Stimulated activated CD8-positive, alpha-beta memory T cell treated with anti-CD3 and anti-CD28 coated beads, Interleukin-15, amount 100 ng/mL, for 48 hours (primary cell): ENCODE results near the gene HS6ST1.
A peak's percentile ranks its signal among the peaks of the same experiment; 100 is the strongest.

Experiments
- DNase-seq, 2 donors: peaks; one replicate each; pipeline ENCODE4 v3.0.0-alpha.2; 2020; ENCODE audit warnings: low read depth in 2 of 2

The HS6ST1 gene

DNA sequence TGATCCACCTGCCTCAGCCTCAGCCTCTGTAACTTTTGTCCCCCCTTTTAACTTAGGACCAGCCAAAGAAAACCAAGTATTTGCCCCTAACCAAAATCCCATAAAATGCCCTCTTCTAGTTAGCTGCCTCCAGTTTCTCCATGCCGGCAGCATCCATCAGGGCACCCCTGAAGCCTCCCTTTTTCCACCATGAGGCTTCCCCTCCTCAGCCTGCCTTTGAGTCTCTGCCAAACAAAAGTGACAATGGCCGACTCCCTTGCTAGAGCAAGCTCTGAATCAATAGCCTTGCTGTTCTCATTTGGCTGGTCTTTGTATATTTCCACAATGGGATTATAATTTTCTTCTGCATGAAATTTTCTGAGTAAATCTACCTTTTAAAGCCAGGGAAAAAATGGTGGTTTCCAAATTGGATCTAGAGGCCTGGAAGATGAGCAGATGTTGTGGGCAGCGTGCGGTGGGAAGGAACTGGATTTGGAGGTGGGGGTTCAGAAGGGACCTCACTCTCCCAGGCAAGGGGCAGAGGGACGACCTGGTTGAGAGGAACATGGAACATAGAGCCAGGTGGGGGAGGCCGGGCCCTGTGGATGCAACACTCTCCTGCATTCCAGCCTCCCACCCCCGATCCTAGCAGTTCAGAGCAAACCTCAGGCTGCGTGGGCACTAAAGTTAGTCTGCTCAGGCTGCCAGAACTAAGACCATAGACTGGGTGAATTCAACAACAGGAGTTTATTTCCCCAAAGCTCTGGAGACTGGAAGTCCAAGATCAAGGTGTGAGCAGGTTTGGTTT is 80.6 kb downstream of the HS6ST1 start:
- DNase-seq: no peak

DNA sequence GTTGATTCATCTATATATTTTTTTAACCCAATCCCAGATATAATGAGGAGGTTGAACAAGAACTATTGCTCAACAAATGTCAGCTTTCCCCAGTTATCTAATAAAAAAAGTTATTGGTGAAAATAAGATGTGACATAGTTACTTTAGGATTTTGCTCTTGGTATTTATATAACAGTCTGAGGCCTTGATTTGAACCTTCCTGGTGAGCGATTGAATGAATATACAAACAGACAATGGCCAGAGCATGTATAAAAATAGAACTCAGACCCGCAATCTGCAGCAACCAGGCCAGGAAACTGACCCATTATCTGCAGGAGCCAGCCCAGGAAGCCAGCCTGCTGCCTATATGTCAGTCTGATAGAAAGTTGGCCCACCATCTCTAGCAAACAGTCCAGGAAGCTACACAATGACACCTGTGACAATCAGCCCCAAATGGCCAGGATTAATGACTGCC is 81.6 kb downstream of the HS6ST1 start:
- no peak for DNase-seq

DNA sequence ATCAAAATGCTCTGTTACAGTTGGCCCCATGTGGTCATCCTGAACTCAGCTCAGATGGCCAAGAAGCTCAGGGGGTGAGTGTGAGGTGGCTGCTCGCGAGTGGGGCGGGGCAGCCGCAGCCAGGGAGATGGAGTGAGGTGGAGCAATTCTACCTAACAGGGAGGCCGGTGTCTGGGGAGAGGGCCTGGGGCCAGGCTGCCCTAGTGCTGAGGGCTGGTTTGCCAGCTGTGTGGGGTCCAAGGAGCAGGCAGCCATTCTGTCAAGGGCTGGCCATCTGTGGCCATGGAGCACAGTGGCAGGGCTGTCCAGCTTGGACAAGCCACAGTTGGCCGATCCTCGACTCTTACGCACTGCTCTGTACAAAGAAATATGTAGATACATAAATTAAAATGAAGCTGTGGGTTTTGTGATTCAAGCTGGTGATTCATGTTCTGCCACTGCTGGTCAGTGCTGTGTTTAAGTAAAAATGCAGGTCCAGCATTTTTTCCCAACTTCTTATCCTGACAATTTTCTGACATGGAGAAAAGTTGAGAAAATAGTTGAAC is 82.1 kb downstream of the HS6ST1 start:
- DNase-seq: no peak

DNA sequence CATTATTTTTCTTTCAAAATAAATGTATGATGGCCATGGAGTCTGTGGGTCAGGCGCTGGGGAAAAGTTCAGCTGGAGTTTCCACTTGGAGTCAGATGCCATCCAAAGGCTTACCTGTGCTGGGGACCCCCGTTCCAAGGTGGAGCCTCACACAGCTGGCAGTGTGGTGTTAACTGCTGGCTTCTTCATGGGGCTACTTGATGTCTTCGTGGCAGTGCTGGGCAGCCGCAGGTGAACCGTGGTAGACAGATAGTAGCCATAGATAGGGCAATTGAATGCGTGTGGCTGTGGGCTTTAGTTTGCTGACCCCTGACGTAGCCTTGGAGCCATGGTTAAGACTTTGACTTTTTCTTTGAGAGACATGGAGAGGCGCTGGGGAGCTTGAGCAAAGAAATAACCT is 83.1 kb downstream of the HS6ST1 start:
- no peak for DNase-seq

DNA sequence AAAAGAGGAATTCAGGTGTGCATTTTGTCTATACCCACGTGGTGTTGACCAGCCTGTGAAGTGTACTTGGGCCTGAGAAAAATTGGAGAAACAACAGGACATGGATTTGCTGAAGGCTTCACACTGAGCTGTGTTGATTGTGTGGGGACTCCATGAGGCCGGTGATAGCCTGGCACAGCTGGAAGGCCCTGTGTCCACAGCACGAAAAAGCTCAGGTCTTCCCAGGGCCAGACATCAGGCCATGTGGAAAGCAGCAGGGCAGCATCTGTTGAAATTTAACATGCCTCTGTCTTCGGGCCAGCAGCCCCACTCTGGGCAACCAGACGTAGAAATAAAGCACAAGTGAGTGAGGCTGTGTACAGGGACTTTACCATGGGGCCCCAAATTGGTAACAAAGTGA is 84.1 kb downstream of the HS6ST1 start:
- no peak for DNase-seq

DNA sequence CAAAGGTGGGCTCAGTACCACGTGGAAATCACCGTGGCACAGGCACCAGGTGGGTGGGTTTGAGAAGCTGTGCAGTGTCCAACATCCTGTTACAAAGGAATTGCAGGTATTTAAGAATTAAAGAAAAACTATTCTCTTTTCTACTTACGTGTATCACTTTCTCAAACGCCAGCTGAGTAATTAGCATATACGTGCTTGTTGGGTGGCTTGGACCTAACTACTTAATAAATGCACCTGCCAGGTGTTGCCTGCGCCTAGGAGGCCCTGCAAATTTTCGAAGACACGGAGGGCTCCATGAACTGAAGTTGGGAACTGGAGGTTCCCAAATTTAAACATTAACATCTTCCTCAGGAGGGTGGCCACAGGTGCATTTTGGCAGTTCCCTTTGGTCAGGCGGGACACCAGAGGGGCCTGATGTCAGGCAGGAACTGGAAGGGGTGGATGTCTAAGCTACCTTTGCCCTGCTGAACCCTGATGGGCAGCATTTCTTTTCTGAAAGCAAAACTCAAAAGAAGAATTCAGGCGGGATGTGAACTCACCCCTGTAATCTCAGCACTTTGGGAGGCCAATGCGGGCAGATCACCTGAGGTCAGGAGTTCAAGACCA is 84.8 kb downstream of the HS6ST1 start:
- DNase-seq: no peak

DNA sequence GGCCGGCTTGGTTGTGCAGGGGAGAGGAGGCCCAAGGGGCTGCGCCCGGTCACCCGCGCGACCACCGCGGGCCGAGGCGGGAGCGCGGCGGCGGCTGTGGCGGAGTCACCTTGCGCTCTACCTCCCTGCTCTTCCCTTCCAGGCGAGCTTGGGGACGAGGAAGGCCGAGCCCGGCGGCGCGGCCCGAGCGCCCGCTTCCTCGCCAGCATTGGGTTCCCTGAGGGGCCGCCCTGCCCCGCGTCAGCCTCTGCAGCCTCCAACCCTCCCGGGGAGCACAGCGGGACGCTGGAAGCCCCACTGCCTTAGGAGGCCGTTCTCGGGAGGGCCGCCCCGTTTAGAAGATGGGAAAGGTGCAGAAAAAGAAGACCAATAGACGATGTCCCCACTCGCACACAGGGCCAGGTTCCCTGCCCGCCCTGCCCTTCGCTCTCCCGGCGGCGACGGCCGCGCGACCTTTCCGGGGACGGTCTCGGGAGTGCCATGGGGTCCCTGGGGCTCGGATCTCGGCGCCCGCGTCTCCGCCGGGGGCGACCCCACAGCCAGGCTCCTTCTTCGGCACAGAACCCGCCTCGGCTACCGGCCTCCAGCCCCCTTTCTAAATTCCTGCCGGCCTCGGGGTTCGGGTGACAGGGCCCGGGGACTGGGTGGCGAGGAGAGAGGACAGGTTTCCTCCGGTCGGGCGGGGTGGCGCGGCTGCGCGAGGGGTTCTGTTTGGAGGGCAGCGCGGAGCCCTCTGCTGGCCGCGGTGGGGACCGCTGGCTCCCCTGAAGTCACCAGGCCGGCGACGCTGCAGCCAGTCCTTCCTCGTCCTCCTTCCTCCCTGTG is 85.5 kb downstream of the HS6ST1 start:
- DNase-seq: peak; percentile 74 to 81

DNA sequence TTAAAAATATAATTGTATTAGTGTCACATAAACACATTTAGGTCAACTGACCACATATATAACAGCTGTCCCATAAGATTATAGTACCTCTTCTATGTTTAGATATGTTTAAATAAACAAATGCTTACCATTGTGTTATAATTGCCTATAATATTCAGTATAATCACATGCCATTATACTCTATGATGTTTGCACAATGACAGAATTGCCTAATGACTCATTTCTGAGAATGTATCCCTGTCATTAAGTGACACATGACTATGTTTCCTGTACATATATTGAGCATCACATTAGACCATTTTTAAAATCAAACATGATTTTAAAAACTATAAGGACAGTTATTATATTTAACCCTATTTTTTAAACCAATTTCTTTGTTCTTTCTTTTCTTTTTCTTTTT is 89.8 kb downstream of the HS6ST1 start:
- DNase-seq: no peak

DNA sequence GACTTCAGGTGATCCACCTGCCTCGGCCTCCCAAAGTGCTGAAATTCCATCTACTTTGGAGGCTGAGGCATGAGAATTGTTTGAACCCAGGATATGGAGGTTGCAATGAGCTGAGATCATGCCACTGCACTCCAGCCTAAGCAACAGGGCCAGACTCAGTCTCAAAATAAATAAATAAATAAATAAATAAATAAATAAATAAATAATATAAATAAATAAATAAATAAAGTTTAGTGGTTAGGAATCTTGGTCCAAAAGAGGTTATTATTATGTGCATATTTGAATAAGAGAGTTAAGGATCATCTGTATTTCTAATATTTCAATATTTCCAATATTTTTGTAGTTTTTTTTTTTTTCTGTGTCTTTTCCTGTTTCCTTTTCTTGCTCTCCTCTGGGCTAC is 90.8 kb downstream of the HS6ST1 start:
- DNase-seq: no peak

DNA sequence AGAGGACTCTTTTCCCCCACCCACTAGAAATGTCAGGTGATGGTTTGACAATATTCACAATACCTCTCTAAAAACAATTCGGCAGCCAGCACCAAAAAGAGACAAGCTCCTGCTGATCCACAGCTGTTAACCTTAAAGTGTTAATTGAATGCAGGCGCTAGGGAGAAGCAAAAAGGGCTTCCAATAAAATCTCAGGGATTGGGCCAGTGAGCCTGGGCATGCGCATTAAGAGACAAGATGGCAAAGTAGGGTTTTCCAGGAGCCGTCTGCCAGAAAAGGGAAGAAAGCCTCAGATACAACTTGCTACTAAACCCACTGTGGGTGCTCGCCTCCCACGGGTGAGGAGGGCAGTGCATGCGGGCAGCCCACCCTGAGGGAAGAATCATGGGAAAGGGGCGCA is 98.8 kb downstream of the HS6ST1 start:
- no peak for DNase-seq

DNA sequence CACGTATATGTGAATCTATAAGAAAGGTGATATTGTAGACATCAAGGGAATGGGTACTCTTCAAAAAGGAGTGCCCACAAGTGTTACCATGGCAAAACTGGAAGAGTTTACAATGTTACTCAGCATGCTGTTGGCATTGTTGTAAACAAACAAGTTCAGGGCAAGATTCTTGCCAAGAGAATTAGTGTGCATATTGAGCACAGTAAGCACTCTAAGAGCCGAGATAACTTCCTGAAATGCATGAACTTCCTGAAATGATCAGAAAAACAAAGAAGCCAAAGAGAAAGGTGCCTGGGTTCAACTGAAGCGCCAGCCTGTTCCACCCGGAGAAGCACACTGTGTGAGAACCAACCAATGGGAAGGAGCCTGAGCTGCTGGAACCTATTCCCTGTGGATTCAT is 101.0 kb downstream of the HS6ST1 start:
- no peak for DNase-seq

DNA sequence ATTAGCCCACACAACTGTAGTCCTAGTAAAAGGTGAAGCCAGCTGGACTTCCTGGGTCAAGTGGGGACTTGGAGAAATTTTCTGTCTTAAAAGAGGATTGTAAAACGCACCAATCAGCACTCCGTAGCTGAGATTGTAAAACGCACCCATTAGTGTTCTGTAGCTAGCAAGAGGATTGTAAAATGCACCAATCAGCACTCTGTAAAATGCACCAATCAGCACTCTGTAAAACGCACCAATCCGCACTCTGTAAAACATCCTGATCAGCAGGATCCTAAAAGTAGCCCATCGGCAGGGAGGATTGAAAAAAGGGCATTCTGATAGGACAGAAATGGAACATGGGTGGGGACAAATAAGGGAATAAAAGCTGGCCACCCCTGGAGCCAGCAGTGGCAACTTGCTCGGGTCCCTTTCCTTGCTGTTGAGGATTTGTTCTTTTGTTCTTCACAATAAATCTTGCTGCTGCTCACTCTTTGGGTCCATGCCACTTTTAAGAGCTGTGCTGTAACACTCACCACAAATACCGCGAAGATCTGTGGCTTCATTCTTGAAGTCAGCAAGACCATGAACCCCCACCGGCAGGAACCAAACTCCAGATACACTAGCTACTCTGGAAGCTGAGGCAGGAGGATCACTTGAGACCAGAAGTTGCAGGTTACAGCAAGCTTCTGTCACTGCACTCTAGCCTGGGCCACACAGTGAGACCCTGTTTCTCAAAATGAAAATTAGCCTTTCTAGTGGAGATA is 102.6 kb downstream of the HS6ST1 start:
- no peak for DNase-seq
